GM19468 (cell line): ENCODE measurements around the gene PHACTR1.

Source experiments
- ATAC-seq: cut with Tn5 transposase; IDR thresholded peaks from one replicate; pipeline ENCODE4 v1.9.1; 2021; ENCODE audit warnings: mild to moderate bottlenecking, moderate library complexity, moderate number of reproducible peaks; ENCODE audit not compliant: unreplicated experiment; ENCODE audit errors: extremely low read depth

The PHACTR1 gene

DNA sequence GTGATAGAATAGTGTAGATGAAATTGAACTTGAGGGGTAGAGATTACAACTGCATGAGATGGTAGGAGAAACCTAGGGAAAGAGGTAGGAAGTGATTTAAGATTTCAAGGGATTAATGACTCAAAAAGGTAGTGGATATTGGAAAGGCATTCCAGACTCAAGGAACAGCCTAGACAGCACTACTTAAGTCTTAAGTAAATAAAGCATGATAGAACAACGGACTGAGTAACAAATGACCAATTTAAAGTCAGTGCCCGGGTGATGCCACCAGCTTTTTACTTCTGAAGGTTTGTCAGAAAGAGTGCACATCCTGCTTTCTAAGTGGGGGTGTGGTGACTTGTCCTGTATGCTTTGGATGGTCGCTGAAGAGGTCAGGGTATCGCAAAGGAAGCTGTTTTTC is 81.8 kb downstream of the PHACTR1 start:
- no peak for ATAC-seq

DNA sequence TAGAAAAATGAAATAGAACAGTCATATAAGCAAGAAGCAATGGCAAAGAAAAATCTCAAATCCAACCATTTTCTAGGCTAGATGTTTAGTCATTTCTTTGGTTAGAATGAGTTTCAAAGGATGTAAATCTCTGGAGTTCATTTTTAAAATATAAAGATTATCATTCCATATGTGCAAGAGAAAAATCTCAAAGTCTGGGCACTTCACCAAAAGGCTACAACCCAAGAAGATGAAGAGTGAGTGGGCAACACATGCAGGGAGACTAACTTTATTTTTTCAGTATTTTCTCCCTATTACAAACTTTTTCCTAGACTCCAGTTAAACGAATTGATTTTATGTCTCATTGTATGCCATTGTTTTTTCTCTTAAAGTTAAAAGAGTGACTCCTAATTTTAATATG is 83.6 kb downstream of the PHACTR1 start:
- no peak for ATAC-seq

DNA sequence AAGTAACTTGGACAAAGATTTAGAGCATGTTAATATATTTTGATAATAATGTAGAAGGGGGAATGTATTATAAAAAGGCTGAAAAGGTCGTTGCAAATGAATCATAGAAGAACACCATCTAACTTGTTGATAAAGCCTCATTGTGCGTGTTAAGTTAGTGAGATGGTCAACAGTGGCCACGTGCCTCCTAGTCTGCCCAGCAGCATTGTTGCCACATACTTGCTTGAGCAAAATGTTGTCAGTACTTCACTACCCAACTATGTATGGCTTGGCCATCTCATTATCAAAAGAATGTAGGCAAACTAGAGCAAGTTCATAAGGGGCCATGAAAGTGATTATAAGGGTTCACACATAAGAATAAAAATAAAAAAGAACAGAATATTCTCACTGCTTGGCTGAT is 84.6 kb downstream of the PHACTR1 start:
- no peak for ATAC-seq

DNA sequence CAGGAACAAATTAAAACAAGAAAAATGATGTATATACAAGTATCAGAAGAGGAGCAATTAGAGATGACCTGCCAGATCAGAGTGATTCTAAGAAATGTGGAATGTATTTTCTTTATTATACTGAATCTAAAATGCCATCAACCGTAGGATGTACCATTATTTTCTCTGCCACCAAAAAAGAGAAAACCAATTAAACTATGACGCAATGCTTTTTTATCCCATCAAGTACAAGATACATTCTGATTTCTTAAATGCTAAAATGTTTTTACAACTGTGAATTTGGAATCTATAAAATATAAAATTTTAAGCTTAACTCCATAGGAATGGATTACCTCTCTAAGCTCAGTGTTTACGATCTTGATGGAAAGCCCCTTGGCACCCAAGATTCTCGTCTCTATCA is 85.9 kb downstream of the PHACTR1 start:
- no peak for ATAC-seq

DNA sequence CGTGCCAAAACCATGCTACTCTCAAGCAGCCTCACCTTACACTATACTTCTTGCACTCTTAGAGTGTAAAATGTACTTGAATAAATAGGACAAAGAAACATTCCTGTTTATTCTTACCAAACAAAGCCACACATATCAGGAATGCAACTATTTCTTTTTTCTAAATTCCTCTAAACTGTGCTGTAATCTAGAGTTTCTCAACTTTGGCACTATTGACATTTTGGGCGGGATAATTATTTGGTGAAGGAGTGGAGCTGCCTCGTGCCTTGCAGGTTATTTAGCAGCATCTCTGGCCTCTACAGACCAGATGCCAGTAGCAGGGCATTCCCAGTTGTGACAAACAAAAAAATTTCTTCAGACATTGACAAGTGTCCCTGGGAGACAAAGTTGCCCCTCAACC is 86.9 kb downstream of the PHACTR1 start:
- ATAC-seq: no peak

DNA sequence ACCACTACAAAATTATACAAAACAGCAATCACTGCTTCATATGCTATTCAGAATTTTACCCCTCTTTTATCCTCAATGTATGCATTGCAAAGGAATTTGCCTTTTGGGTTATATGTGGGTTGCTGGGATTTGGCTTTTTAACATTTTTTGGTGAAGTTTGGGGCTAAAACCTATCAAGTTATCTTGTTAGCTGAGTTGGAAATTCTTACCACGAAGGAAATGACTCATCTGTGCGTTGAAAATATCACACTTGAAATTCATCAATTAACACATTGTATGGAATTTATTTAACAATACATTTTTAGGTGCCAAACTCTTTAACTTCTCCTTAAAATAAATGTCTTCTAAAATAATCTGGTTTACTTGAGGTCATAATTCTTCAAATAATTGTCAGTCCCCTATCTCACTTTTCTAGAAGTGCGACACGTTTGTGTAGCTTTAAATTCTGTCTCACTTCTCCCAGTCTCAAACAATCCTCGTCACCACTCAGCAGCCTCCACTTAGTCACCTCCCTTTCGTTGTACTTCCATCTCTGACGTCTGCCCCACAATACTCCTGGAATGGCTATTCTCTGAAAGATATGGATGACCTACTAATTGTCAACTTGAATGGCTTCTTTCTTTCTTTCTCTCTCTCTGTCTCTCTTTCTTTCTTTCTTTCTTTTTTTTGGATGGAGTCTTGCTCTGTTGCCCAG is 88.5 kb downstream of the PHACTR1 start:
- no peak for ATAC-seq

DNA sequence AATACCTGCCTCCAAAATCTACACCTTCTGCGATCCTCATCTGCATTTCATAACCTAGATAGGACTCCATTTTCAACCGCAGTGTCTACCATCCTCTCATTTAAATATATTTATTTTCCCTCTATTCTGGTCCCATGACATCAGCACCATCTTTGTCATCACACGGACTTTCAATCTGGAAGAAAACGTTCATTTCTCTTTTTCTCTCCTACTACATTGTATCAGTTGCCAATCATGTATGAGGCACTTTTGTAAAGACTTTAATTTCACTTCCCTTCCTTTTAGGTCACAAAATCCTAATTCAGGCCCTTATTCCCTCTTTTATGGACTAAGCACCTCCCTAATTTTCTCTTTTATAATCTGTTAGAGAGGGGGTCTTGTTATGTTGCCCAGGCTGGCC is 89.6 kb downstream of the PHACTR1 start:
- ATAC-seq: no peak

DNA sequence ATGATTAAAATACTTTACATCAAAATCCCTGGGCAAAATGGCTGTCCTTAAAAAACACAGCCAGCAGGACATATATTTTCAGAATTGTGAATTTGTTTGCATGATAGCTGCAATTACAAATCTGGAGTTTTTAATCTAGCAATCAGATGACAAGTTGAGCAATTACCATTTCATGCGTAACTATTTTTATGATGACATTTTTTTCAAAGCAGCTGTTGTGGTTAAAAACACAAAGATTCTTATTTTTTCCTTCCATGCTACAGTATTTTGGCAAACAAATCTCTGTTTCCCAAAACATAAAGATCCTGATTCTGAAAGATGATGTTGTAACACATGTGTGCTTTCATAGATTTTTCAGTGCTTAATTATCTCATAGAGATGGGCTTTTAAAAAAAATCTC is 90.2 kb downstream of the PHACTR1 start:
- no peak for ATAC-seq

DNA sequence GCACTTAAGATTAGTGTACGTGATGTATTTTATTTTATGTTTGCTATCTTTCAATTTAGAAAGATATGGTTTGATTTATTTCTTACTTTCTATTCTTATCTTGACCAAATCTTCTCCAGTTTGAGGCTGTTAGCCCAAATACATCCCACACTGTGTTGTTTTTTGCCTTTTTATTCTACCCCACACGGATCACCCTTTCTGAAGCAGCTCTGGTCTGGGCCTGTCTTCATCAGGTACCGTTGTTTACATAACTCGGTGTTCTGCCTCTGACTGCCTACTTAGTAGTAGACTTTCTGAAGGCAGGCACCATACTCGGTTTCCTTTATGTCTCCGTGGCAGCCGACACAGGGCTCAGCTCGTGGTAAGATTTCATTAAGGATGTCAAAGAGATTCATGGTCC is 95.0 kb downstream of the PHACTR1 start:
- no peak for ATAC-seq

DNA sequence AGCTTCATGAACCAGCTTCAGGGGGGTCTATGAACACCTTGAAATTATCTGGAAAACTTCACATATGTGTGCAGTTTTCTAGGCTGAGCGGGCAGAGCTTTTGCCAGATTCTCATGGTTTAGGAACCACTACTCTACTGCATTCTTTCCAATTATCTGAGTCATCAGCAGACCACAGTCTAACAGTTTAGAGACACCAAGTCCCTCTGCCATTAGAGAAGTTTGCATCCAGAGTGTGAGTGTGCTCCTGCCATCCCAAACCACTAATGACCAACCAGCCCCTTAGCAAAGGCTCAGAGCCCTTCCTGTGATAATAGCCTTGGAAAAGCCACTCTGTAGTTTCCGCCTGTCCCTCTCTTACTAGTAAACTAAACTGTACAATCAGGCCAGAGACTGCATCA is 96.8 kb downstream of the PHACTR1 start:
- ATAC-seq: no peak

DNA sequence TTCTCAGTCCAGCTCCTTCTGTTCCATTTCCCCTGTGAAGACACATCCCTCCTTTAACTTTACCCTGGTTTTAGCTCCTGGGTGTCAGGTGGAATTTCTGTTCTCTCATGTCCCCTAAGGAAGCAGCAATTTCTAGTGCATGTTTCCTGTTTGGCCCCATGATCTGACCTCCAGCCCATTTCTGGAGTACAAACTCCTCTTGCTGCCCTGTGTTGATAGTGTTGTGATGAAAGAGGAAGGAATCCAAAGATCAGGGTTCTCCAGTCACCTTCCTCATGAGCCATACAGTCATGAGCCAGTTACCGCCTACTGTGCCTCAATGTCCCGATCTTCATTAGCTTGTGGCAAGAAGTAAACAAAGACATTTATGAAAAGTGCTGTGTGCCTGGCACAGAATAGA is 97.4 kb downstream of the PHACTR1 start:
- ATAC-seq: no peak

DNA sequence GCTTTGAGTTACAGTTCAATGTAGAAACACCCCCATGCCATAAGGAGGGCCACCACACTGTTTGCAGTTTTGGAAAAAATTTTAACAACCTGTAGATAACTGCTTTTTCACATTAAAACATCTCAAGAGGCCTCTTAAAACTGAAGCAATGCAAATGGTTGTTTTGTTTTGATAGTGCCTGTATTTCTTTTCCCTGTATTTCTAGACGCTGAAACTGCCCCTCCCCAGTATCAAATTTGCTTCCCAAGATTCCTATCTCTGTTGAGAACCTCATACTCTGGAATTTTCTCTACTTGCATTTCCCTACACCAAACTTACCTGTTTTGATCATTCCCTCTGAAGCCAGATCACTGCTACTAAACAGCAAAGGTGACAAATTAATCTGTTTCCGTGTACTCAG is 98.5 kb downstream of the PHACTR1 start:
- no peak for ATAC-seq

DNA sequence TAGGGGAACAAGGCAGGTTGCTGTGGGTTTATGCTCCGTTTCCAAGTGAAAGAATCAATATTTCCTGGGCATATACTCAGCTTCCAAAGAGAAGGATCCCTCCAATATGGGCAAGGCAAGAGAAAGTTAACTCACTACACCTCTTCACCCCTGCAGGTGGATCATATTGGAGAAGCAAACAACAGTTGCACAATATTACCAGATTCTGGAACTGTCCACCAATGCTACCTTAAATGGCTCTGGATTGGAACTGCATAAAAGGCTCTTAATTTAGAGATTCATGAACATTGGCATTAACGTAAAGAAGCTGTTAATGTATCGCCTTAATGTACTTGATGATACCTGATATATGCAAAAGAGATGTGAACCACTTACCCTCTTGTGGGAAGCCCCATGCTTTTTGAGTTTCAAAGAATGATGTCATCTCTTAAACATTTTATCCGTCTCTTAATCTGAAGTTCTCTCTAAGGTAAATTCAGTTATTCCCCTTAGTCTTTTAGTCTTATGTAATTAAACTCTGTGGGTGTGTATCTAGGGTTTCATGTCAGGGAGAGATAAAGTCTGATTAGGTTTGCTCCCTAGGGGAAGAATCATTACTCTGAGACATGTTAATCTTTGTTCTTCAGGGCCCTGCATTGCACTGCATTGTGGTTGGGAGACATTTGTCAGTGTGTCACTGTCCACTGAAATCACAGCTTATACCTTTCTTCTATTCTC is 99.5 kb downstream of the PHACTR1 start:
- ATAC-seq: no peak

DNA sequence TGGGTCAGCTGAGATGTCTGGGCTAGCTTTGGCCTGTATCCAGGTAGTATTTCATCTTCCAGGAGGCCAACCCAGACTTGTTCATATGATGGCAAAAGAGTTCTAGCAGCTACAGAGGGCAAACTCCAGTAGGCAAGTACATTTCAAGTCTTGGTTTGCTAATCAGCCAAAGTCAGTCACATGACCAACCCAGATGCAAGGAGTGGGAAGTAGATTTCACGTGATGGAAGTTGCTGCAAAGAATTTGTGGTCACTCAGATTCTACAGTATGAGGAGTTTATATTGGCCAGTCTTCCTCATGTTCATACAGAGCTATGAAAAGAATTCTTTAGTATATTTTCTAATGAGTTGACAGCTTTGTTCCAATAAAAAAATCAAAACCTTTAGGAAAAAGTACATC is 101.8 kb downstream of the PHACTR1 start:
- no peak for ATAC-seq

DNA sequence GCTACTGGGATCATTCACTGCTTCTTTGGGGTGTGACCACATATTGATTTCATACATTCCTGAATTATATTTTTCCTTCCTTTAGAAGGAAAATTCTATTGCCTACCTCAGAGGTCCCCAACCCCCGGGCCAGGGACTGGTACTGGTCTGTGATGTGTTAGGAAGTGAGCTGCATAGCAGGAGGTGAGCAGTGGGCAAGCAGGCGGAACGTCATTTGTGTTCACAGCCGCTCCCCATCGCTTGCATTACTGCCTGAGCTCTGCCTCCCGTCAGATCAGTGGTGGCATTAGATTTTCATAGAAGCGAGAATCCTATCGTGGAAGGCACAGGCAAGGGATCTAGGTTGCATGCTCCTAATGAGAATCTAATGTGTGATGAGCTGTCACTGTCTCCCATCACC is 107.3 kb downstream of the PHACTR1 start:
- ATAC-seq: no peak

DNA sequence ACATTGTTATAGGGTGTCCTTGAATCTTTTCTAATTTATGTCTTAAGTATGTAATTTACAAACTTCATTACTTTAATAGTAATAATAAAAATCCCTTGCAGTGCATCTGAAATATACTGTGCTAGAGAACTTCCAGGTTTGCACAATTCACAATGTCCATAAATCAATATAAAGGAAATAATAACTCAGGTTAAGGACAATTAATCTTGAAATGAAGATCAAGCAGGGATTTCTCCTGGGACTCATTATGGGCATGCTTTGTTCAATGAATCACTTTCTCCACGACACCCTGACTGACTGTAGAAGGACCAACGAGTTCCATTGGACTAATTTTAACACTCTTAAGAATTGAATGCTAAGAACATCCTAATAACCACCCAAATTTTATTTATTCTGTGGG is 110.0 kb downstream of the PHACTR1 start:
- ATAC-seq: no peak

DNA sequence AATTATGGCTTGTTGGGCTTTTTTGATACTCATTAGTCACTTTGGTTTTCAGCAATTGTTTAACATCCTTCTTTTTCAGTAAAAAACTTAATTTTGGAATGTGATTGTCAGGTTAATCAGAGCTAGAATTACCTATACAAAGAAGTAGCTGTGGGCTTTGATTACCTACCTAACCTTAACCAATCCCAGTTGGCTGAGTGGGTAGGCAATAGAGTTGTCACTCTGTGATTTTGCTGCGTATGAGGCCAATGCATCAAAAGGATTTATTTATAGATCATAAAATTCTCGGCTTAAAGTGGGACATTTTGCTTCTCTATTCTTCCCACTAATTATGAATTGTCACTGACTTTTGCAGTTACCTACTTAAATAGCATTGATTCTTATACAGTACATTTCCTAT is 111.4 kb downstream of the PHACTR1 start:
- no peak for ATAC-seq

DNA sequence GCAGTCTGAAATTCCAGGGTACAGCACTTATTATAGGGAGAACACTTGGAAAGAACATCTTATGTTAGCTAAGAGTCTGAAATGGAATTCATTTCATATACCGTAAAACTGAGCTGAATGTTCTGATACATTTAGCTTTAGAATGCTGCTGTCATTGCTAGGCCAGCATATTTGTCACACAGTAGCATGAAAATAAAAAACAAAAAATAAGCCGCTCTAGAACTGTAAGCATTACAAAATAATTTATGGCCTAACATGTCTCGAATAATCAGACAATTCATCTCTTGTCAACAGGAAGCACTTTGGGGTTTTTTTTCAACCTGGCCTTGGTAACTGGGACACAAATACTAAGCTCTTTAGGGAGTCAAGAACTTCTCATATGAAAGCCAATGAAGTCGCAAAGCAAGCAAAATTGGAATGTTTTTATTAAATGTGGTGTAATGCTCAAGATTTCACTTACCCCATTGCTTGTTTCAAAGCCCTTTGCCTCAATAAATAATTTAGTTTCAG is 115.7 kb downstream of the PHACTR1 start:
- no peak for ATAC-seq

DNA sequence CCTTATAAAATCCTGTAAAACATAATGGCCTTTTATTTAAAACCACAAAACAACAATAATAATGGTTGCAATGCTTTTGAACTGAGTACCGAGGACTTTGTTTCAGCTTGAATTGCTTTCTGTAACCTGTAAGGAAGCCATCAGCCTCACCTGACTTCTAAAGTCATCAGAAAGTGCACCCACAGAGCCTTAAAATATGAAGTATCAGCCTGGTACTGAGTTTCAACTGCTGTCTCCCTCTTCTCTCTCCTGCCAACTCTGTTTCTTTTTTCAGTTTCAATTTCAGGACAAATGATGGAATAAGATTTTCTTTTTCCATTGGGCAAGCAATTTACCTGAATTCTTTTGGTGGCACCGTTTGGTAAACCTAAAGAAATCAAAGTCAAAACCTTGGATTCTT is 119.4 kb downstream of the PHACTR1 start:
- no peak for ATAC-seq

DNA sequence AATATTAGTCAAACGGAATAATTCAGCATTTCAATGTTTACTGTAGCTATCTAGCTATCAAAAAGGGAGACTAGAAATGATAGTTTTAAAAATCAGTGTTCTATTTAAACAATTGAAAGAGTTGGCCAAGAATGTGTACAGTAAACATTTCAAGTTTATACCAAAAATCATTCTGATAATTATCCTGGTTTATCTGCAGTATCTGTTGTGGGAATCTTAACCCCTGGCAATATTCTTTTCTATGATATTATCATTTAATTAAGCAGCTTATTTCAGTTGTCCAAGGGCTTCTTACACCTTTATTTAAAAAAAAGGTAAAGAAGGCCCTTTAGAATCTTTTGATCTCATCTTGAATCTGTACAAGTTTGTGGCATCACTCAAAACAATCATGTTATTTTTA is 125.1 kb downstream of the PHACTR1 start:
- no peak for ATAC-seq

DNA sequence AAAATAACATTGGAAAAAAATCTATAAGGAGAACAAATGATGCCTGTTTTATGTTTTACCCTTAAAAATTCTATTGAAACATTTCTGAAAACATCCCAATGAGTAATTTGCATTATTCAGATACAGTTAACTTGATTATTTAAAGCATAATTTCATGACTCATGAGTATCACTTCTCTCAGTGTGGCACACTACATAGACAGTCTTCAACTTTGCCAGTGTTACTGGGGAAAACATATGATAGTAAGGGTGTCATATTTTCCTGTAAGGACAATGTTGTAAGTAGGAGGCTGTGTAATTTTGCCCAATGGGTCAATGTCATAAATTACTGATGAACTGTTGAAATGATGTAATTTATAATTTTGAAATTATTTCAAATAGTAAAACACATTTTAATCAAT is 125.5 kb downstream of the PHACTR1 start:
- no peak for ATAC-seq

DNA sequence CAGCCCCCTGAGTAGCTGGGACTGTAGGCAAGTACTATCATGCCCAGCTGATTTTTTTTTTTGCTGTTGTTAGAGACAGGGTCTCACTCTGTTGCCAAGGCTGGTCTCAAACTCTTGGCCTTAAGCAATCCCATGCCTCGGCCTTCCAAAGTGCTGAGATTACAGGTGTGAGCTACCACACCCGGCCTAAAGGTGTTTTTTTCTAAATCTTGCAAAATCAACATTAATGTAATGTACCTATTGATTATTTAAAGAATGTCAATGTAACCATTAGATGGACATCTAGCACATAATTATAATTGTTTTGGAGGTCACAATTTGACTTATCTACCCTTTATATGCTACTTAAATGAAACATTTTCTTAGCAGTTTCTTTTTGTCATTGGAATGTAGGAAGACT is 126.1 kb downstream of the PHACTR1 start:
- ATAC-seq: no peak
